HG02852 (cell line): Measurements from ENCODE around the gene LRSAM1.

Source experiments
- ATAC-seq: cut with Tn5 transposase; IDR thresholded peaks from one replicate; pipeline ENCODE4 v1.9.1; 2021; ENCODE audit warnings: mild to moderate bottlenecking, moderate library complexity; ENCODE audit not compliant: unreplicated experiment

LRSAM1 gene

GRCh38 chr9:127450830-127451607 lies at the start of gene LRSAM1, which contains the start of gene RPL12:
Gene LRSAM1, plus strand, starts transcription at chr9:127451510. Its CDS starts 3,018 bp downstream, at chr9:127454528.
Gene RPL12, minus strand, starts transcription at chr9:127451406. Its CDS starts 89 bp downstream, at chr9:127451317.
- ATAC-seq, result peak; percentile 69

- no peak for ATAC-seq
These were observed 48.8 kb upstream of the LRSAM1 start for GRCh38 chr9:127402401-127403090.

- no peak for ATAC-seq
These were observed 47.7 kb upstream of the LRSAM1 start for GRCh38 chr9:127403507-127404192.

- ATAC-seq, result no peak
These were observed 46.7 kb upstream of the LRSAM1 start for GRCh38 chr9:127404631-127405030.

- ATAC-seq, result no peak
These were observed 45.8 kb upstream of the LRSAM1 start for GRCh38 chr9:127405344-127406125.

- no peak for ATAC-seq
These were observed 44.4 kb upstream of the LRSAM1 start for GRCh38 chr9:127406799-127407491.

- no peak for ATAC-seq
These were observed 43.8 kb upstream of the LRSAM1 start for GRCh38 chr9:127407492-127407843.

GRCh38 chr9:127411122-127411521 lies 40.2 kb upstream of the LRSAM1 start:
- ATAC-seq, result no peak

GRCh38 chr9:127415141-127415540 lies 36.2 kb upstream of the LRSAM1 start:
- no peak for ATAC-seq

- ATAC-seq, result no peak
These were observed 35.7 kb upstream of the LRSAM1 start for GRCh38 chr9:127415657-127416056.

GRCh38 chr9:127417131-127418036 lies 33.9 kb upstream of the LRSAM1 start:
- no peak for ATAC-seq

GRCh38 chr9:127418037-127418471 lies 33.3 kb upstream of the LRSAM1 start:
- no peak for ATAC-seq

GRCh38 chr9:127419348-127419747 lies 32.0 kb upstream of the LRSAM1 start:
- ATAC-seq, result no peak

- no peak for ATAC-seq
These were observed 30.3 kb upstream of the LRSAM1 start for GRCh38 chr9:127421057-127421456.

- ATAC-seq, result no peak
These were observed 29.1 kb upstream of the LRSAM1 start for GRCh38 chr9:127422133-127422782.

GRCh38 chr9:127422787-127423186 lies 28.5 kb upstream of the LRSAM1 start:
- no peak for ATAC-seq

GRCh38 chr9:127423476-127423933 lies 27.8 kb upstream of the LRSAM1 start:
- ATAC-seq, result no peak

- peak; percentile 85 for ATAC-seq
These were observed 27.2 kb upstream of the LRSAM1 start, which contains the start of gene ZNF79 for GRCh38 chr9:127423934-127424675. Gene ZNF79, plus strand, starts transcription at chr9:127424382. Its CDS starts 406 bp downstream, at chr9:127424788.
